Stimulated activated CD8-positive, alpha-beta memory T cell treated with anti-CD3 and anti-CD28 coated beads, Interleukin-15, amount 100 ng/mL, for 1 hour (primary cell): ENCODE data around the gene NDUFA13.
"Not testable (repeated sequence)": the region's sequence is repeated elsewhere in the genome, so short reads cannot be mapped to it uniquely, and the experiment has no call there.

Source experiments
- DNase-seq: peaks from one replicate; pipeline ENCODE4 v3.0.0-alpha.2; 2020; ENCODE audit warnings: low read depth

The NDUFA13 gene

GRCh38 chr19:19515642-19516519 lies at the start of gene NDUFA13:
Gene NDUFA13 (plus strand): TSS chr19:19516225. CDS start chr19:19516239, 14 bp downstream.
- peak; percentile 92 for DNase-seq

GRCh38 chr19:19468424-19469050 lies 47.5 kb upstream of the NDUFA13 start:
- DNase-seq, result no peak

GRCh38 chr19:19470579-19470978 lies 45.4 kb upstream of the NDUFA13 start:
- DNase-seq, result no peak

GRCh38 chr19:19471682-19472081 lies 44.3 kb upstream of the NDUFA13 start:
- no peak for DNase-seq

- not testable (repeated sequence) for DNase-seq
Measured at GRCh38 chr19:19472106-19472505, 43.9 kb upstream of the NDUFA13 start.

GRCh38 chr19:19475015-19475765 lies 40.8 kb upstream of the NDUFA13 start:
- DNase-seq, result no peak

- no peak for DNase-seq
Measured at GRCh38 chr19:19475849-19476828, 39.9 kb upstream of the NDUFA13 start.

GRCh38 chr19:19477705-19478383 lies 38.2 kb upstream of the NDUFA13 start:
- no peak for DNase-seq

GRCh38 chr19:19480688-19481087 lies 35.3 kb upstream of the NDUFA13 start:
- DNase-seq, result no peak

GRCh38 chr19:19482809-19483596 lies 33.0 kb upstream of the NDUFA13 start:
- DNase-seq, result no peak

GRCh38 chr19:19485161-19485997 lies 30.6 kb upstream of the NDUFA13 start:
- DNase-seq, result no peak

- DNase-seq, result no peak
Measured at GRCh38 chr19:19485998-19486290, 30.1 kb upstream of the NDUFA13 start.

- DNase-seq, result no peak
Measured at GRCh38 chr19:19486343-19487076, 29.5 kb upstream of the NDUFA13 start.

- no peak for DNase-seq
Measured at GRCh38 chr19:19487077-19487949, 28.7 kb upstream of the NDUFA13 start.

- DNase-seq, result no peak
Measured at GRCh38 chr19:19487950-19488874, 27.8 kb upstream of the NDUFA13 start.

GRCh38 chr19:19488875-19489690 lies 26.9 kb upstream of the NDUFA13 start:
- peak; percentile 69 for DNase-seq
